Measurements from ENCODE around the gene SOX13. TPM values are rescaled to one million over a fixed set of nuclear protein-coding genes. Genes with fewer than 3 reads are reported as not detected.

The SOX13 gene
- total and polyA plus RNA-seq, 2 of the 4 experiments (the other 2 are of a cell fraction), result 0.54 to 3.5 TPM

DNA sequence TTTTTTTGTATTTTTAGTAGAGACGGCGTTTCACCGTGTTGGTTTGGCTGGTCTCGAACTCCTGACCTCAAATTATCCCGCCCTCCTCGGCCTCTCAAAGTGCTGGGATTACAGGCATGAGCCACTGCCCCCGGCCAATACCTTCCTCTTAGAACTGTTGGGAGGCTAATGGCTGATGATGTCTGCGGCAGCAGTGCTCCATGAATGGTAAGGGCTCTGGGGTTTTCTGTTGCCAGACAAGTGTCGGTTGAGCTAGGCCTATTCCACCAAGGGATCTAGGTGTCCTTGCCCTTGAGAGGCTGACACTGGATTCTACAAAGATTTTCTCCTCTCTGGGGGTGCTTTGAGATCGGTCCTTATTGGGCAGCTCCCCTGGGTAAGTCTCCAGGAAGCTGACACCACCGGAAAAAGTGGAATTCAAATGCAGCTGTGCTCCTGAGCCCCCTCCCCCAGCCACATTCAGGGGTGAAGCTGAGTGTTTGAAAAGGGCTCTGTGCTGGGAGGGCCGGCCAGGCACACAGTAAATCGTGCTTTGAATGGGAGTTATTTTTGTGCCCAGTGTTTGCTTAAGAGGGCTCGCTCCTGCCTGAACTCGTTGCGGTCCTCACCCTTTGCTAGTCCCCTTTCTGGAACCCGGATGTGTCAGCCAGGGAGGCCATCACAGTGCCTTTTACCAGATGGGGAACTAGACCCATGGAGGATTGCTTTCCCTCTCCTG, 5.2 kb downstream of the SOX13 start:
- no TSS peak for BruUV-seq (replicated peaks)
- Histone ChIP-seq H3K9me3 (ENCODE audit: control insufficient read depth, insufficient read depth, low read length) (no peaks in the 10 kb centered on the region), H3K18ac (ENCODE audit: low read depth, low read length) (peak overlapping the region; percentile 92), H2AK5ac (ENCODE audit: low read depth, low read length) (peak overlapping the region; percentile 61; the same call in 1 of the 2 replicates), H3K56ac (ENCODE audit: extremely low read depth, insufficient read depth, low read length) (no peak overlapping the region), H2BK5ac (ENCODE audit: low read depth, low read length, poor library complexity, severe bottlenecking) (peak overlapping the region; percentile 80), H4K5ac (ENCODE audit: low read depth, low read length) (peak overlapping the region; percentile 90), H3K27ac (ENCODE audit: insufficient read depth, low read length) (peak overlapping the region; percentile 80), H3K4me3 (ENCODE audit: insufficient read depth, low read depth, low read length) (no peak overlapping the region), H4K91ac (ENCODE audit: insufficient read depth, low read depth, low read length) (peak overlapping the region; percentile 67; the same call in 1 of the 2 replicates), H3K9ac (ENCODE audit: low read depth, low read length) (peak overlapping the region; percentile 73; the same call in 1 of the 2 replicates), H4K8ac (ENCODE audit: low read depth in 2 of 2, low read length in 2 of 2) (peak overlapping the region; percentile 63 to 98; a peak in 3 of 4 replicates), H2AFZ (replicated peaks; ENCODE audit: low read length, poor library complexity) (peak overlapping the region; percentile 91), H3K79me1 (ENCODE audit: low read depth in 1 of 2, low read length in 2 of 2) (peaks cover 11 to 30% of the 10 kb centered on the region in 2 experiments), H3K4me1 (ENCODE audit: control insufficient read depth, insufficient read depth, low read length) (peaks cover 23% of the 10 kb centered on the region), H3K9me1 (ENCODE audit: insufficient read depth, low read length) (peaks cover 15% of the 10 kb centered on the region), H3K27me3 (ENCODE audit: control insufficient read depth, insufficient read depth, low read length) (no peaks in the 10 kb centered on the region), H3K36me3 (ENCODE audit: control insufficient read depth, insufficient read depth, low read length) (no peaks in the 10 kb centered on the region), H4K20me1 (ENCODE audit: insufficient read depth, low read length) (no peaks in the 10 kb centered on the region), H3K23ac (ENCODE audit: low read depth, low read length) (peak overlapping the region; percentile 41; the same call in 1 of the 2 replicates), H2BK20ac (ENCODE audit: low read depth, low read length) (peak overlapping the region; percentile 39; the same call in 1 of the 2 replicates), H3K4ac (ENCODE audit: low read depth, low read length) (peak overlapping the region; percentile 93), H2BK120ac (ENCODE audit: low read depth, low read length) (peak overlapping the region; percentile 86), H2BK15ac (ENCODE audit: low read depth, low read length) (peak overlapping the region; percentile 86), H3K14ac (replicated peaks; ENCODE audit: low read depth, low read length) (peak overlapping the region; percentile 75; the same call in 1 of the 2 replicates), H3K4me2 (ENCODE audit: low read depth, low read length) (peak overlapping the region; percentile 47; the same call in 1 of the 2 replicates), H2AK9ac (replicated peaks; ENCODE audit: low read depth, low read length, poor library complexity) (peak overlapping the region; percentile 67)
- 10% methylated on average over 2 of the region's 17 CpGs; no CpG with 5 or more reads in 1 of the 2 experiments for WGBS, 2 experiments (ENCODE audit: extremely low coverage in 2 of 2, insufficient read length in 1 of 2)
- in situ Hi-C loops (cut with MboI; ENCODE audit: low sequenced_read_pairs), result no loop called here
- DNase-seq (peak; percentile 9), ATAC-seq (ENCODE audit: low read depth) (peak; percentile 4; the same call in 1 of the 2 replicates)
- intact Hi-C loops (cut with micrococcal nuclease), result no loop called here
- TF ChIP-seq, protein P1, sequence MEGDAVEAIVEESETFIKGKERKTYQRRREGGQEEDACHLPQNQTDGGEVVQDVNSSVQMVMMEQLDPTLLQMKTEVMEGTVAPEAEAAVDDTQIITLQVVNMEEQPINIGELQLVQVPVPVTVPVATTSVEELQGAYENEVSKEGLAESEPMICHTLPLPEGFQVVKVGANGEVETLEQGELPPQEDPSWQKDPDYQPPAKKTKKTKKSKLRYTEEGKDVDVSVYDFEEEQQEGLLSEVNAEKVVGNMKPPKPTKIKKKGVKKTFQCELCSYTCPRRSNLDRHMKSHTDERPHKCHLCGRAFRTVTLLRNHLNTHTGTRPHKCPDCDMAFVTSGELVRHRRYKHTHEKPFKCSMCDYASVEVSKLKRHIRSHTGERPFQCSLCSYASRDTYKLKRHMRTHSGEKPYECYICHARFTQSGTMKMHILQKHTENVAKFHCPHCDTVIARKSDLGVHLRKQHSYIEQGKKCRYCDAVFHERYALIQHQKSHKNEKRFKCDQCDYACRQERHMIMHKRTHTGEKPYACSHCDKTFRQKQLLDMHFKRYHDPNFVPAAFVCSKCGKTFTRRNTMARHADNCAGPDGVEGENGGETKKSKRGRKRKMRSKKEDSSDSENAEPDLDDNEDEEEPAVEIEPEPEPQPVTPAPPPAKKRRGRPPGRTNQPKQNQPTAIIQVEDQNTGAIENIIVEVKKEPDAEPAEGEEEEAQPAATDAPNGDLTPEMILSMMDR (conservative IDR thresholded peaks at IDR 0.05; ENCODE audit: low read depth, low read length), result no peak
- no peak for TF ChIP-seq SMC3 (IDR thresholded peaks at IDR 0.05; ENCODE audit: low read depth, low read length)
- TF ChIP-seq, protein P2, sequence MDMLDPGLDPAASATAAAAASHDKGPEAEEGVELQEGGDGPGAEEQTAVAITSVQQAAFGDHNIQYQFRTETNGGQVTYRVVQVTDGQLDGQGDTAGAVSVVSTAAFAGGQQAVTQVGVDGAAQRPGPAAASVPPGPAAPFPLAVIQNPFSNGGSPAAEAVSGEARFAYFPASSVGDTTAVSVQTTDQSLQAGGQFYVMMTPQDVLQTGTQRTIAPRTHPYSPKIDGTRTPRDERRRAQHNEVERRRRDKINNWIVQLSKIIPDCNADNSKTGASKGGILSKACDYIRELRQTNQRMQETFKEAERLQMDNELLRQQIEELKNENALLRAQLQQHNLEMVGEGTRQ (IDR thresholded peaks at IDR 0.05; ENCODE audit: low read depth, low read length), result no peak
- TF ChIP-seq, protein P3, sequence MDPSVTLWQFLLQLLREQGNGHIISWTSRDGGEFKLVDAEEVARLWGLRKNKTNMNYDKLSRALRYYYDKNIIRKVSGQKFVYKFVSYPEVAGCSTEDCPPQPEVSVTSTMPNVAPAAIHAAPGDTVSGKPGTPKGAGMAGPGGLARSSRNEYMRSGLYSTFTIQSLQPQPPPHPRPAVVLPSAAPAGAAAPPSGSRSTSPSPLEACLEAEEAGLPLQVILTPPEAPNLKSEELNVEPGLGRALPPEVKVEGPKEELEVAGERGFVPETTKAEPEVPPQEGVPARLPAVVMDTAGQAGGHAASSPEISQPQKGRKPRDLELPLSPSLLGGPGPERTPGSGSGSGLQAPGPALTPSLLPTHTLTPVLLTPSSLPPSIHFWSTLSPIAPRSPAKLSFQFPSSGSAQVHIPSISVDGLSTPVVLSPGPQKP (IDR thresholded peaks at IDR 0.05; ENCODE audit: borderline replicate concordance, low read depth, low read length), result no peak
- TF ChIP-seq CHD1 (IDR thresholded peaks at IDR 0.05; ENCODE audit: low read depth, low read length), result no peak
- no peak for TF ChIP-seq CEBPB (IDR thresholded peaks at IDR 0.05; ENCODE audit: low read depth, low read length)
- TF ChIP-seq MAZ (IDR thresholded peaks at IDR 0.05; ENCODE audit: borderline replicate concordance, low read depth, low read length), result no peak
- no peak for TF ChIP-seq POLR2A (IDR thresholded peaks at IDR 0.05; ENCODE audit: low read depth, low read length)
- no peak for TF ChIP-seq BHLHE40 (IDR thresholded peaks at IDR 0.05; ENCODE audit: low read depth, low read length)
- TF ChIP-seq MAFK (IDR thresholded peaks at IDR 0.05; ENCODE audit: low read depth, low read length), result no peak
- no peak for TF ChIP-seq MXI1 (IDR thresholded peaks at IDR 0.05; ENCODE audit: borderline replicate concordance, low read depth, low read length)
- no peak for TF ChIP-seq RFX5 (IDR thresholded peaks at IDR 0.05; ENCODE audit: low read depth, low read length)
- TF ChIP-seq NFE2L2 (IDR thresholded peaks at IDR 0.05; ENCODE audit: low read depth, low read length), result no peak
- TF ChIP-seq RCOR1 (IDR thresholded peaks at IDR 0.05; ENCODE audit: insufficient replicate concordance, low read length), result no peak
- POLR2A ChIA-PET (ENCODE audit: unreplicated experiment), result no interaction called here
- dilution Hi-C loops (cut with HindIII; ENCODE audit: low sequenced_read_pairs, unreplicated experiment), result no loop called here
- CTCF ChIA-PET, result no interaction called here
